Loucy (cell line): Measurements from ENCODE around the gene IREB2.
A peak's percentile ranks its signal among the peaks of the same experiment; 100 is the strongest.

ENCODE experiments used
- EZH2phosphoT487 ChIP-seq: fragments of 200-600 bp; IDR thresholded peaks from 2 replicates; pipeline ENCODE4 v1.6.1; 2018; ENCODE audit warnings: antibody characterized with exemption, mild to moderate bottlenecking, moderate library complexity, borderline replicate concordance
- TF ChIP-seq, protein P1 (sequence below): fragments of 200-600 bp; sonication (generic); conservative IDR thresholded peaks from 2 replicates; pipeline ENCODE4 v1.5.1; 2014; ENCODE audit warnings: mild to moderate bottlenecking, antibody characterized with exemption, low read length

DNA sequence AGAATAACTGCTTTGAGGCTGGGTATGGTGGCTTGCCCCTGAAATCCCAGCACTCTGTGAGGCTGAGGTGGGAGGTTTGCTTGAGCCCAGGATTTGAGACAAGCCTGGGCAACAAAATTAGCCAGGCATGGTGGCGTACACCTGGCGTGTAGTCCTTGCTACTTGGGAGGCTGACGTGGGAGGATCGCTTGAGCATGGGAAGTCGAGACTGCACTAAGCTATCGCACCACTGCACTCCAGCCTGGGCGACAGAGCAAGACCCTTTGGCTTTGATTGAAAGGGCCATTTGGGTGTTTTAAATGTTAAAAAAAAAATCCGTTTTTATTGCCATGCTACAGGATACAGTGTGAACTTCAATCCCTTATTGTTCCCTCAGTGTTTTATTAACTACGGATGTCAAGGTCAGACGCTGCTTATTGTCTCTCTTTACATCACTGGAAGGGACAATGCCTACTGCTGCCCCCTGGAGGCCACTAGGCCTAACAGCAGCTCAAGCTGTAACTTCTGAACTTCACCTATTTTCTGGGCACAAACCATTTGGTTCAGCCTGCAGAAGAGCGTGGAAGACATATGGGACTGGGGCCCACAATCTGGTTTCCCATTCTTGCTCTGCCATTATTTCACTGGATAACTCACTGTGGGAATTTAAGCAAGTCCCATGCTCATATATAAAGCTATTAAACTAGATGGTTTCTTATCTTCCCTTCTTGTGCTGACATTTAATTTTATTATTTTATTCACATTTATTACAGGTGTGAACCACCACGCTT is 15.3 kb upstream of the IREB2 start:
- TF ChIP-seq, protein P1, sequence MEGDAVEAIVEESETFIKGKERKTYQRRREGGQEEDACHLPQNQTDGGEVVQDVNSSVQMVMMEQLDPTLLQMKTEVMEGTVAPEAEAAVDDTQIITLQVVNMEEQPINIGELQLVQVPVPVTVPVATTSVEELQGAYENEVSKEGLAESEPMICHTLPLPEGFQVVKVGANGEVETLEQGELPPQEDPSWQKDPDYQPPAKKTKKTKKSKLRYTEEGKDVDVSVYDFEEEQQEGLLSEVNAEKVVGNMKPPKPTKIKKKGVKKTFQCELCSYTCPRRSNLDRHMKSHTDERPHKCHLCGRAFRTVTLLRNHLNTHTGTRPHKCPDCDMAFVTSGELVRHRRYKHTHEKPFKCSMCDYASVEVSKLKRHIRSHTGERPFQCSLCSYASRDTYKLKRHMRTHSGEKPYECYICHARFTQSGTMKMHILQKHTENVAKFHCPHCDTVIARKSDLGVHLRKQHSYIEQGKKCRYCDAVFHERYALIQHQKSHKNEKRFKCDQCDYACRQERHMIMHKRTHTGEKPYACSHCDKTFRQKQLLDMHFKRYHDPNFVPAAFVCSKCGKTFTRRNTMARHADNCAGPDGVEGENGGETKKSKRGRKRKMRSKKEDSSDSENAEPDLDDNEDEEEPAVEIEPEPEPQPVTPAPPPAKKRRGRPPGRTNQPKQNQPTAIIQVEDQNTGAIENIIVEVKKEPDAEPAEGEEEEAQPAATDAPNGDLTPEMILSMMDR: peak; percentile 91
- no peak for TF ChIP-seq EZH2phosphoT487
